Fibroblast of peridontal ligament (primary cell): Measurements from ENCODE around the gene RPA3.

ENCODE experiments used
- DNase-seq: peaks from one replicate; pipeline ENCODE4 v3.0.0-alpha.2; 2010; ENCODE audit errors: extremely low read depth

Gene RPA3

DNA sequence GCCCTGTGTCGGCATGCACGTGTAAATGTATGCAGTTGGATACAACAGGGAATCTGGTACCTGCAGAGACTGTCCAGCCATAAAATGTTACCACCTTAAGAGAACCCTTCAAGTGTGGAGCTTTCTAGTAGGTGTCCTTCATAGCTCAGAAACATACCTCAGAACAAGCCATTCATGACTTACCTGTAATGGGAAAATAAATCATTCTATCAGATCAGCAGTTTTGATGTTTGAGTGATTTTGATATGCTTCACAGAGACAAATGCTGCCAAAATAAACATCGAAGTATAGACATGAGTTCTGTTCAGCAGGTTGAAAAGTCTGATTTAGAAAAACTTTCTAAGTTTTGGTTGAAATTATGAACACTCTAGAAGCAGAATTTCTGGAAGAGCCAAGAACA lies 111.4 kb downstream of the RPA3 start:
- DNase-seq: no peak

DNA sequence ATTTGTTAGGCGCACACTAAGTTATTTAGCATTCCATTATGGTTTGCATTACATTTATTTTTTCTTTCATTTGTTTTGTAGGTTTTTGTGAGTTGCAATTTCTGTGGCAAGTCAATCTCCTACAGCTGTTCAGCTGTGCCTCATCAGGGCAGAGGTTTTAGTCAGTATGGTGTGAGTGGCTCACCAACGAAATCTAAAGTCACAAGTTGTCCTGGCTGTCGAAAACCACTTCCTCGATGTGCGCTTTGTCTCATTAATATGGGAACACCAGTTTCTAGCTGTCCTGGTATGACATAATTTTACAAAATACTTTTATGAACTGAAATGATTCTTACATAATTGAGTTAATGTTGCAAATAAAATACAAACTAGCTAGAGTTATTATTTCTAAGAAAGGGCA lies 122.2 kb downstream of the RPA3 start:
- no peak for DNase-seq

DNA sequence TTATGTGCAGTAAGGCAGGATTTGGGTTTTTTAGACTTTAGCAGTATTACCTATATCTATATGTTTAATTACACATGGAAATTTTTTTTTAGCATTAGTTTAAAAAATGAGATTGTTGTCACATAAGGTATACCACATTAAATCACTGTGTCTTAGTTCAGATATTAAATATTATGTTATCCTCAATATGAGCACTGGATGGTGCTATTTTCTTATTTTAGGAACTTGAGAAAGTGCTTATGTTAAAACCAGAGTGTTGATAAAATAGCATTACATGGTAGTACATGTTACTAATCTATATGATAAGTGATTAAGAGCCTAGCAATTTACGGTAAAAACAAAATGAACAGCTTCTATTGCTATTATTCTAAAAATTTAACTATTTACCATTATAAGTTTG lies 123.0 kb downstream of the RPA3 start:
- DNase-seq: peak; percentile 70
